ENCODE measurements around the gene NOP16. TPM values are rescaled to one million over a fixed set of nuclear protein-coding genes. Genes with fewer than 3 reads are reported as not detected.

The NOP16 gene
- total and polyA plus RNA-seq, 2 of the 13 experiments (the other 11 are each of a cell fraction or from before 2014, with no cell fraction given) = 43.3 to 48.4 TPM

DNA sequence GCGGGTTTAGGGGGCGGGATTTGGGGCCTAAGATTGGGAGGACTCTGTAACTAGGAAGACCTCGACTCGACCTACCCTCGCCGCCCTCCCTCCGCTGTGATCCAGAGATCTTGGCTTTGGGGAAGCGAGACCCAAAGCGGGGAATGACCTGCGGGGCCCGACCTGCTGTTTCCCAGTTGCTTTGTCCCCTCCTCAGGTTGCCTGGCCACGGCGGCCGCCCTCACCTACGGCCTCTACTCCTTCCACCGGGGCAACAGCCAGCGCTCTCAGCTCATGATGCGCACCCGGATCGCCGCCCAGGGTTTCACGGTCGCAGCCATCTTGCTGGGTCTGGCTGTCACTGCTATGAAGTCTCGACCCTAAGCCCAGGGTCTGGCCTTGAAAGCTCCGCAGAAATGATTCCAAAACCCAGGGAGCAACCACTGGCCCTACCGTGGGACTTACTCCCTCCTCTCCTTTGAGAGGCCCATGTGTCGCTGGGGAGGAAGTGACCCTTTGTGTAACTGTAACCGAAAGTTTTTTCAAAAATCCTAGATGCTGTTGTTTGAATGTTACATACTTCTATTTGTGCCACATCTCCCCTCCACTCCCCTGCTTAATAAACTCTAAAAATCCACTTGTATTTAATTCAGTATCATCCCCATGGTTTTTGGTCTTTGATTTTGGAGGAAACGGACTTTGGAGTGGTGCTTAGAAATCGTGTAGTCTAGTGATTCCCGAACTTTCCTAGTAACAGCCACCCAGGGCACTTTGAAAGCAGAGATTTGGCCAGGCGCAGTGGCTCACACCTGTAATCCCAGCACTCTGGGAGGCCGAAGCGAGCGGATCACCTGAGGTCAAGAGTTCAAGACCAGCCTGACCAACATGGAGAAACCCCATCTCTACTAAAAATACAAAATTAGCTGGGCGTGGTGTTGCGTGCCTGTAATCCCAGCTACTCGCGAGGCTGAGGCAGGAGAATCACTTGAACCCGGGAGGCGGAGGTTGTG is 1.0 kb upstream of the NOP16 start (continued):
- no peak for TF ChIP-seq BATF2 (CRISPR knock-in tag; IDR thresholded peaks at IDR 0.05)
- TF ChIP-seq KMT2A (CRISPR knock-in tag; IDR thresholded peaks at IDR 0.05) = no peak; the same call in 1 of the 2 replicates
- no peak for TF ChIP-seq HMGXB4 (CRISPR knock-in tag; IDR thresholded peaks at IDR 0.05; ENCODE audit: borderline replicate concordance in 1 of 2, low read depth in 1 of 2)
- TF ChIP-seq ZSCAN31 (CRISPR knock-in tag; IDR thresholded peaks at IDR 0.05; ENCODE audit: low read depth) = no peak
- TF ChIP-seq ZNF180 (CRISPR knock-in tag; IDR thresholded peaks at IDR 0.05; ENCODE audit: borderline replicate concordance, low read depth) = no peak
- TF ChIP-seq, protein P1, sequence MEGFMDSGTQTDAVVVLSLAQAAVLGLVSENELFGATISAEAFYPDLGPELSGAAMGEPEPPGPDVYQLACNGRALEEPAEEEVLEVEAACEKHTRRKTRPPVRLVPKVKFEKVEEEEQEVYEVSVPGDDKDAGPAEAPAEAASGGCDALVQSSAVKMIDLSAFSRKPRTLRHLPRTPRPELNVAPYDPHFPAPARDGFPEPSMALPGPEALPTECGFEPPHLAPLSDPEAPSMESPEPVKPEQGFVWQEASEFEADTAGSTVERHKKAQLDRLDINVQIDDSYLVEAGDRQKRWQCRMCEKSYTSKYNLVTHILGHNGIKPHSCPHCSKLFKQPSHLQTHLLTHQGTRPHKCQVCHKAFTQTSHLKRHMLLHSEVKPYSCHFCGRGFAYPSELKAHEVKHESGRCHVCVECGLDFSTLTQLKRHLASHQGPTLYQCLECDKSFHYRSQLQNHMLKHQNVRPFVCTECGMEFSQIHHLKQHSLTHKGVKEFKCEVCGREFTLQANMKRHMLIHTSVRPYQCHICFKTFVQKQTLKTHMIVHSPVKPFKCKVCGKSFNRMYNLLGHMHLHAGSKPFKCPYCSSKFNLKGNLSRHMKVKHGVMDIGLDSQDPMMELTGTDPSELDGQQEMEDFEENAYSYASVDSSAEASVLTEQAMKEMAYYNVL (CRISPR knock-in tag; IDR thresholded peaks at IDR 0.05; ENCODE audit: borderline replicate concordance) = no peak
- TF ChIP-seq ZNF3 (CRISPR knock-in tag; IDR thresholded peaks at IDR 0.05) = no peak
- no peak for TF ChIP-seq SRSF1 (optimal IDR thresholded peaks at IDR 0.05; ENCODE audit: low read depth, low read length)
- TF ChIP-seq, protein P2, sequence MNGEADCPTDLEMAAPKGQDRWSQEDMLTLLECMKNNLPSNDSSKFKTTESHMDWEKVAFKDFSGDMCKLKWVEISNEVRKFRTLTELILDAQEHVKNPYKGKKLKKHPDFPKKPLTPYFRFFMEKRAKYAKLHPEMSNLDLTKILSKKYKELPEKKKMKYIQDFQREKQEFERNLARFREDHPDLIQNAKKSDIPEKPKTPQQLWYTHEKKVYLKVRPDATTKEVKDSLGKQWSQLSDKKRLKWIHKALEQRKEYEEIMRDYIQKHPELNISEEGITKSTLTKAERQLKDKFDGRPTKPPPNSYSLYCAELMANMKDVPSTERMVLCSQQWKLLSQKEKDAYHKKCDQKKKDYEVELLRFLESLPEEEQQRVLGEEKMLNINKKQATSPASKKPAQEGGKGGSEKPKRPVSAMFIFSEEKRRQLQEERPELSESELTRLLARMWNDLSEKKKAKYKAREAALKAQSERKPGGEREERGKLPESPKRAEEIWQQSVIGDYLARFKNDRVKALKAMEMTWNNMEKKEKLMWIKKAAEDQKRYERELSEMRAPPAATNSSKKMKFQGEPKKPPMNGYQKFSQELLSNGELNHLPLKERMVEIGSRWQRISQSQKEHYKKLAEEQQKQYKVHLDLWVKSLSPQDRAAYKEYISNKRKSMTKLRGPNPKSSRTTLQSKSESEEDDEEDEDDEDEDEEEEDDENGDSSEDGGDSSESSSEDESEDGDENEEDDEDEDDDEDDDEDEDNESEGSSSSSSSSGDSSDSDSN (CRISPR knock-in tag; IDR thresholded peaks at IDR 0.05) = peak; percentile 84
- no peak for TF ChIP-seq ZBTB7A (CRISPR knock-in tag; IDR thresholded peaks at IDR 0.05)
- TF ChIP-seq MTF2 (CRISPR knock-in tag; IDR thresholded peaks at IDR 0.05; ENCODE audit: borderline replicate concordance) = no peak
- TF ChIP-seq BRCA1 (CRISPR knock-in tag; IDR thresholded peaks at IDR 0.05) = no peak
- no peak for TF ChIP-seq GTF2F1 (IDR thresholded peaks at IDR 0.05; ENCODE audit: low read length)
- TF ChIP-seq ZNF598 (CRISPR knock-in tag; IDR thresholded peaks at IDR 0.05; ENCODE audit: borderline replicate concordance) = no peak
- no peak for TF ChIP-seq DZIP1 (CRISPR knock-in tag; IDR thresholded peaks at IDR 0.05)
